Measurements from ENCODE around the gene FAM89B.

- TF ChIP-seq SP1 (IDR thresholded peaks at IDR 0.05) (no peak), BHLHE40 (IDR thresholded peaks at IDR 0.05; ENCODE audit: borderline replicate concordance) (no peak), SUZ12 (IDR thresholded peaks at IDR 0.05) (no peak), ZNF384 (IDR thresholded peaks at IDR 0.05) (no peak), ELF4 (IDR thresholded peaks at IDR 0.05) (no peak), HDGF (IDR thresholded peaks at IDR 0.05; ENCODE audit: borderline replicate concordance) (no peak), CTBP1 (IDR thresholded peaks at IDR 0.05; ENCODE audit: borderline replicate concordance) (no peak), NFRKB (IDR thresholded peaks at IDR 0.05) (no peak), L3MBTL2 (conservative IDR thresholded peaks at IDR 0.05) (no peak), FOXA1 (IDR thresholded peaks at IDR 0.05) (no peak), FOXM1 (IDR thresholded peaks at IDR 0.05; ENCODE audit: borderline replicate concordance) (no peak), TARDBP (IDR thresholded peaks at IDR 0.05) (no peak), ARNT (IDR thresholded peaks at IDR 0.05) (no peak), LEF1 (IDR thresholded peaks at IDR 0.05; ENCODE audit: borderline replicate concordance) (no peak)
Measured at GRCh38 chr11:65622011-65622410, 49.7 kb downstream of the FAM89B start.
